Measurements from ENCODE around the gene OLA1. TPM values are rescaled to one million over a fixed set of nuclear protein-coding genes. Genes with fewer than 3 reads are reported as not detected.

Gene OLA1
- total RNA-seq, 4 donors from 2014 or later: 8.5 to 68.2 (median 43.2) TPM

DNA sequence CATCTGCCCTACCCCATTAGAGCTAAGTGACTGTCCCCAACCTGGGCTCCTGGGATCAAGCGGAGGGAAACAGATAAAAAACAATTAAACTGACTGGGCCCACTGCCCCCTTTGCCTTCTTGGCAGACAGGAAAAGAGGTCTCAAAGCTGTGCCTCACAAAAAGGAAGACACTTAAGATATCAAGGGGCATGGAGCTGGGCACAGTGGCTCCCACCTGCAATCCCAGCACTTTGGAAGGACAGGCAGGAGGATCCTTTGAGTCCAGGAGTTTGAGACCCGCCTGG, 208.0 kb downstream of the OLA1 start:
- no peak for DNase-seq
- no peak overlapping the region for H3K4me3 ChIP-seq
- peak overlapping the region; percentile 87 to 88 for H3K27ac ChIP-seq
- H3K4me1 ChIP-seq: peaks cover 0 to 3% of the 10 kb centered on the region in 2 donors
- intact Hi-C loops (cut with DNase I; ENCODE audit: low total_unique reads): no loop called here
- no peaks in the 10 kb centered on the region for H3K36me3 ChIP-seq
- no peaks in the 10 kb centered on the region for H3K9me3 ChIP-seq
- H3K27me3 ChIP-seq: no peaks in the 10 kb centered on the region
- TF ChIP-seq, protein P1, sequence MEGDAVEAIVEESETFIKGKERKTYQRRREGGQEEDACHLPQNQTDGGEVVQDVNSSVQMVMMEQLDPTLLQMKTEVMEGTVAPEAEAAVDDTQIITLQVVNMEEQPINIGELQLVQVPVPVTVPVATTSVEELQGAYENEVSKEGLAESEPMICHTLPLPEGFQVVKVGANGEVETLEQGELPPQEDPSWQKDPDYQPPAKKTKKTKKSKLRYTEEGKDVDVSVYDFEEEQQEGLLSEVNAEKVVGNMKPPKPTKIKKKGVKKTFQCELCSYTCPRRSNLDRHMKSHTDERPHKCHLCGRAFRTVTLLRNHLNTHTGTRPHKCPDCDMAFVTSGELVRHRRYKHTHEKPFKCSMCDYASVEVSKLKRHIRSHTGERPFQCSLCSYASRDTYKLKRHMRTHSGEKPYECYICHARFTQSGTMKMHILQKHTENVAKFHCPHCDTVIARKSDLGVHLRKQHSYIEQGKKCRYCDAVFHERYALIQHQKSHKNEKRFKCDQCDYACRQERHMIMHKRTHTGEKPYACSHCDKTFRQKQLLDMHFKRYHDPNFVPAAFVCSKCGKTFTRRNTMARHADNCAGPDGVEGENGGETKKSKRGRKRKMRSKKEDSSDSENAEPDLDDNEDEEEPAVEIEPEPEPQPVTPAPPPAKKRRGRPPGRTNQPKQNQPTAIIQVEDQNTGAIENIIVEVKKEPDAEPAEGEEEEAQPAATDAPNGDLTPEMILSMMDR (IDR thresholded peaks at IDR 0.05): no peak
- no peak for TF ChIP-seq POLR2A (IDR thresholded peaks at IDR 0.05)

DNA sequence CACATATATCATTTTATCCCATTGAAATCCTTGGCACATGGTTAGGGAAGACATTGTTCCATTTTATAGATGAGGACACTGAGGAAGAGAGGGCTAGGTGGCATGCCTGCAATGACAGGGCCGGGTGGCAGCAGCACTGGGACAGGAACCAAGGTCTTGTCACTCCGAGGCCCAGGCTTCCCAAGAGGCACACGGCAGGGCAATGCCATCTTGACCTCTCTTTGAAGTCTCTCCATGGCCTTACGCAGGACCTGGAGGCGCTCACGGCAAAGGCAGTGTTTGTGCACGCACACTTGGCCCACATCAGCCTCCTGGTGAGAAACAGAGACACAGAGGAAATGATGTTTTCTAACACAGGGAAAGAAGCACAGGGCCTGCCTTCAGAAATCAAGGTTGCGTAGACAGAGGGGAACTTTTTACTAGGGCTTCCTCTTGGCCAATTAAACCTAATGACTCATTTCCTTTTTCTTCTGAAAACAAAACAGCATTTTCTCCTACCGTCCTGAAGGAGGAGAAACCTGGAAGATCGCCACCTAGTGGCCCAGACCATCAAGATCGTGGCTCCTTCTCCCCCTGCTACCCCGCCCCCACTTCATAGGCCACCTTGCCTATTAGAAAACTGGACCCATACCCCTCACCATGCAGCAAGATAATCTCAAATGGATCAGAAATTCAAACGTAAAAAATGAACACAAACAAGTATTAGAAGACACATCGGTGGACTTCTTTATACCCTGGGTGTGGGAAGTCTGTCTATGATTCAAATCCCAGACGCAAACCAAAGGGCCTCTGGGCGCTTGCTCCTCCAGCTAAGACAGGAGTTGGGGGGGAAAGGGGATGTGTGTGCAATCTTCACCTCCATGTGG, 208.5 kb downstream of the OLA1 start:
- intact Hi-C loops (cut with DNase I; ENCODE audit: low total_unique reads): no loop called here
- Histone ChIP-seq H3K9me3 (no peaks in the 10 kb centered on the region), H3K27me3 (no peaks in the 10 kb centered on the region), H3K4me3 (no peak overlapping the region), H3K27ac (peak overlapping the region; percentile 87 to 88), H3K4me1 (peaks cover 0 to 3% of the 10 kb centered on the region in 2 donors), H3K36me3 (no peaks in the 10 kb centered on the region)
- peak; percentile 89 to 94 for DNase-seq
- TF ChIP-seq, protein P1 (IDR thresholded peaks at IDR 0.05): peak; percentile 84 to 92 (median 86)
- TF ChIP-seq POLR2A (IDR thresholded peaks at IDR 0.05): no peak

DNA sequence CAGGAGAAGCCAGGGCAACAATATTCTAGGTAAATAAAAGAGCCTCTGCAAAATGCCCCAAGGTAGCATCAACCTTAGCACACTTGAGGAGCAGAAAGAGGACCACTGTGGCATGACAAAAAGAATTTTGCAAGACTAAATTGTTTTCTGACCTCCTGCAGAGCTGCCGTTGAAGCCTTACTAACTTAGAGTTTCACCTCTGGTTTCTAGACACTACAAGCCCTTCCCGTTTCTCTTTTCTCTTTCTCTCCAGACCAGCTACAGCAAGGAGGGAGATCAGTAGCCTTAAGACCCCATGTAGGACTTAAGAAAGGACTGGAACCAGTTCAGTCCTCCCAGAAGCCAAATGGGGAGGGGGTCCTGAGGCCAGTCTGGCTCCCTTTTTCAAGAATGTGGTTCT, 209.9 kb downstream of the OLA1 start:
- TF ChIP-seq POLR2A (IDR thresholded peaks at IDR 0.05): no peak
- no peak overlapping the region for H3K4me3 ChIP-seq
- H3K27me3 ChIP-seq: no peaks in the 10 kb centered on the region
- H3K36me3 ChIP-seq: no peaks in the 10 kb centered on the region
- no peak for DNase-seq
- no peaks in the 10 kb centered on the region for H3K9me3 ChIP-seq
- intact Hi-C loops (cut with DNase I; ENCODE audit: low total_unique reads): no loop called here
- peaks cover 0 to 3% of the 10 kb centered on the region in 2 donors for H3K4me1 ChIP-seq
- no peak overlapping the region for H3K27ac ChIP-seq

DNA sequence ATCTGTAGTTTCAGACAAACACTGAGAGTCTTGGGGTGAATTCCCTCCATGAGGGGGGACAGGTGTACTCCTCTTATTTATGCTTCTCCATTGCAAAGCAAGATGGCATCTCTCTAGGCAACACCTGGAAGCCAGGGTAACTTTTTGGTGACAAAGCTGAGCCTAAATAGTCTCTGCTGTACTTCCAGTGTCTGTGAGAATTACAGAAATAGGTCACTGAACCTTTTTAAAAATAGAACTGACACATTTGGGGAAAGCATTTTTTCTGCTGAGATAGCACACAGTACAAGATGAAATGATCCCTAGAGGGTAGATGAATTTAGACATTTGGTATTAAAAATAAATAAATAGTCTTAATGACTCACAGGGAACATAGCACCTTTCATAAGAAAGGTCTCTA, 211.5 kb downstream of the OLA1 start:
- no peak overlapping the region for H3K4me3 ChIP-seq
- no peak for DNase-seq
- TF ChIP-seq POLR2A (IDR thresholded peaks at IDR 0.05): no peak
- TF ChIP-seq, protein P1 (IDR thresholded peaks at IDR 0.05): no peak
- H3K27me3 ChIP-seq: no peaks in the 10 kb centered on the region
- H3K36me3 ChIP-seq: no peaks in the 10 kb centered on the region
- peaks cover 0 to 3% of the 10 kb centered on the region in 2 donors for H3K4me1 ChIP-seq
- intact Hi-C loops (cut with DNase I; ENCODE audit: low total_unique reads): no loop called here
- no peak overlapping the region for H3K27ac ChIP-seq
- no peaks in the 10 kb centered on the region for H3K9me3 ChIP-seq

DNA sequence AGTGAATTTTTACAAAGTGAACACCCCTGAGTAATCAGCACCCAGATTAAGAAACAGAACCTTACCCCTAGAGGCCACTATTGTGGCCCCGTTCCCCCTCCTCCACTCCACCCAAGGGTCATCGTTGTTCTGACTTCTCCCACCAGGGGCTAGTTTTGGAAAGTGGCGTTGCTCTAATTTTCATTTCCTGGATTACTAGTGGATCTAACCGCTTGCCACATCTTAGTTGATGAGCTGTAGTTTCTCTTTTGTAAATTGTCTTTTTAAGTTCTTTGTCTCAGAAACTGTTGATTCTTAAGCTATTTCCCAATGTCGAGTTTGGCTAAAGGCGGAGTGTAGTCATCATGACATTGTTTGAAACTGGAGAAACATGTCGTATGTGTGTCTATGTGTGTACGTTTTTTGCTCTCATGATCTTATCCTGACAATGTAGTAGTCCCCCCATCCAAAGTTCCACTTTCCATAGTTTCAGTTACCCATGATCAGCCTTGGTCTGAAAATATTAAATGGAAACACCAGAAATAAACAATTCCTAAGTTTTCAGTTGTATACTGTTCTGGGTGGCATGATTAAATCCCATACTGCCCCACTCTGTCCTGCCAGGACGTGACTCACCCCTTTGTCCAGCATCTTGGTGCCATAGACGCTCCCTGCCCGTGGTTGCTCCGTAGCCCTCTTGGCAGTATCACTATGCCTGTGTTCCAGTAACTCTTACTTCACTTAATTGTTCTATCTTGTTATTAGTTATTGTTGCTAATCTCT, 212.2 kb downstream of the OLA1 start:
- peaks cover 0 to 3% of the 10 kb centered on the region in 2 donors for H3K4me1 ChIP-seq
- H3K27ac ChIP-seq: no peak overlapping the region
- H3K9me3 ChIP-seq: no peaks in the 10 kb centered on the region
- TF ChIP-seq, protein P1 (IDR thresholded peaks at IDR 0.05): no peak
- H3K4me3 ChIP-seq: no peak overlapping the region
- no peaks in the 10 kb centered on the region for H3K27me3 ChIP-seq
- intact Hi-C loops (cut with DNase I; ENCODE audit: low total_unique reads): no loop called here
- H3K36me3 ChIP-seq: no peaks in the 10 kb centered on the region
- no peak for DNase-seq

All from uterus (tissue), 4 donors.